ENCODE measurements around the gene RUBCNL.

GRCh38 chr13:46385946-46386345, 1.1 kb downstream of the RUBCNL start:
- TF ChIP-seq ZNF423 (tag by site-specific recombination; IDR thresholded peaks at IDR 0.05) (no peak), ZNF548 (tag by site-specific recombination; IDR thresholded peaks at IDR 0.05) (no peak), SCRT2 (tag by site-specific recombination; IDR thresholded peaks at IDR 0.05) (no peak), ZNF114 (tag by site-specific recombination; IDR thresholded peaks at IDR 0.05) (no peak), ZFP37 (tag by site-specific recombination; IDR thresholded peaks at IDR 0.05) (no peak), ZNF426 (tag by site-specific recombination; IDR thresholded peaks at IDR 0.05) (no peak), PBX3 (CRISPR knock-in tag; IDR thresholded peaks at IDR 0.05) (no peak), ZNF274 (IDR thresholded peaks at IDR 0.05; ENCODE audit: low read length) (no peak), ZNF274 (tag by site-specific recombination; IDR thresholded peaks at IDR 0.05; ENCODE audit: borderline replicate concordance) (no peak), ATF2 (tag by site-specific recombination; IDR thresholded peaks at IDR 0.05; ENCODE audit: low read depth) (no peak), ZNF24 (tag by site-specific recombination; IDR thresholded peaks at IDR 0.05) (no peak)
- TF ChIP-seq, protein P1, sequence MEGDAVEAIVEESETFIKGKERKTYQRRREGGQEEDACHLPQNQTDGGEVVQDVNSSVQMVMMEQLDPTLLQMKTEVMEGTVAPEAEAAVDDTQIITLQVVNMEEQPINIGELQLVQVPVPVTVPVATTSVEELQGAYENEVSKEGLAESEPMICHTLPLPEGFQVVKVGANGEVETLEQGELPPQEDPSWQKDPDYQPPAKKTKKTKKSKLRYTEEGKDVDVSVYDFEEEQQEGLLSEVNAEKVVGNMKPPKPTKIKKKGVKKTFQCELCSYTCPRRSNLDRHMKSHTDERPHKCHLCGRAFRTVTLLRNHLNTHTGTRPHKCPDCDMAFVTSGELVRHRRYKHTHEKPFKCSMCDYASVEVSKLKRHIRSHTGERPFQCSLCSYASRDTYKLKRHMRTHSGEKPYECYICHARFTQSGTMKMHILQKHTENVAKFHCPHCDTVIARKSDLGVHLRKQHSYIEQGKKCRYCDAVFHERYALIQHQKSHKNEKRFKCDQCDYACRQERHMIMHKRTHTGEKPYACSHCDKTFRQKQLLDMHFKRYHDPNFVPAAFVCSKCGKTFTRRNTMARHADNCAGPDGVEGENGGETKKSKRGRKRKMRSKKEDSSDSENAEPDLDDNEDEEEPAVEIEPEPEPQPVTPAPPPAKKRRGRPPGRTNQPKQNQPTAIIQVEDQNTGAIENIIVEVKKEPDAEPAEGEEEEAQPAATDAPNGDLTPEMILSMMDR (tag by site-specific recombination; IDR thresholded peaks at IDR 0.05) = no peak

Measured in HEK293 (cell line).